Measurements from ENCODE around the gene BGLAP.
"Not testable (repeated sequence)": the region's sequence is repeated elsewhere in the genome, so short reads cannot be mapped to it uniquely, and the experiment has no call there.

DNA sequence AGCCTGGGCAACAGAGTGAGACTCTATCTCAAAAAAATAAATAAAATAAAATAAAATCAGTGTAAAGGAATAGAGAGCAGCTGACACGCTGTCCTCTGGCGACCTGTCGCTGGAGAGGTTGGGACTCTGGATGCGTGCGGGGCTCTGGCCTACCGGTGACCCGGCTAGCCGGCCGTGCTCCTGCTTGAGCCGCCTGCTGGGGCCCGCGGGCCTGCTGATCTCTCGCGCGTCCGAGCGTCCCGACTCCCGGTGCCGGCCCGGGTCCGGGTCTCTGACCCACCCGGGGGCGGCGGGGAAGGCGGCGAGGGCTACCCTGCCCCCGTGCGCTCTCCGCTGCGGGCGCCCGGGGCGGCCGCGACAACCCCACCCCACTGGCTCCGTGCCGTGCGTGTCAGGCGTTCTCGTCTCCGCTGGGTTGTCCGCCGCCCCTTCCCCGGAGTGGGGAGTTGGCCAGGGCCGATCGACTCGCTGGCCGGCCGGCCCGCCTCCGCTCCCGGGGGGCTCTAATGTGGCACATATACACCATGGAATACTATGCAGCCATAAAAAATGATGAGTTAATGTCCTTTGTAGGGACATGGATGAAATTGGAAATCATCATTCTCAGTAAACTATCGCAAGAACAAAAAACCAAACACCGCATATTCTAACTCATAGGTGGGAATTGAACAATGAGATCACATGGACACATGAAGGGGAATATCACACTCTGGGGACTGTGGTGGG is 25.5 kb upstream of the BGLAP start:
- TF ChIP-seq, protein P1, sequence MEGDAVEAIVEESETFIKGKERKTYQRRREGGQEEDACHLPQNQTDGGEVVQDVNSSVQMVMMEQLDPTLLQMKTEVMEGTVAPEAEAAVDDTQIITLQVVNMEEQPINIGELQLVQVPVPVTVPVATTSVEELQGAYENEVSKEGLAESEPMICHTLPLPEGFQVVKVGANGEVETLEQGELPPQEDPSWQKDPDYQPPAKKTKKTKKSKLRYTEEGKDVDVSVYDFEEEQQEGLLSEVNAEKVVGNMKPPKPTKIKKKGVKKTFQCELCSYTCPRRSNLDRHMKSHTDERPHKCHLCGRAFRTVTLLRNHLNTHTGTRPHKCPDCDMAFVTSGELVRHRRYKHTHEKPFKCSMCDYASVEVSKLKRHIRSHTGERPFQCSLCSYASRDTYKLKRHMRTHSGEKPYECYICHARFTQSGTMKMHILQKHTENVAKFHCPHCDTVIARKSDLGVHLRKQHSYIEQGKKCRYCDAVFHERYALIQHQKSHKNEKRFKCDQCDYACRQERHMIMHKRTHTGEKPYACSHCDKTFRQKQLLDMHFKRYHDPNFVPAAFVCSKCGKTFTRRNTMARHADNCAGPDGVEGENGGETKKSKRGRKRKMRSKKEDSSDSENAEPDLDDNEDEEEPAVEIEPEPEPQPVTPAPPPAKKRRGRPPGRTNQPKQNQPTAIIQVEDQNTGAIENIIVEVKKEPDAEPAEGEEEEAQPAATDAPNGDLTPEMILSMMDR (optimal IDR thresholded peaks at IDR 0.05 in 1 of 3, IDR thresholded peaks at IDR 0.05 in 1 of 3, conservative IDR thresholded peaks at IDR 0.05 in 1 of 3; ENCODE audit: extremely low read depth in 1 of 3, insufficient read depth in 2 of 3, low read length in 3 of 3): not testable (repeated sequence)
- not testable (repeated sequence) for TF ChIP-seq EZH2 (IDR thresholded peaks at IDR 0.05; ENCODE audit: low read length)

All from keratinocyte (primary cell).